ENCODE data around the gene ADRM1. TPM values are rescaled to one million over a fixed set of nuclear protein-coding genes. Genes with fewer than 3 reads are reported as not detected.

Gene ADRM1
- total and polyA plus RNA-seq, 2 experiments from 2014 or later: 206 to 243 TPM

DNA sequence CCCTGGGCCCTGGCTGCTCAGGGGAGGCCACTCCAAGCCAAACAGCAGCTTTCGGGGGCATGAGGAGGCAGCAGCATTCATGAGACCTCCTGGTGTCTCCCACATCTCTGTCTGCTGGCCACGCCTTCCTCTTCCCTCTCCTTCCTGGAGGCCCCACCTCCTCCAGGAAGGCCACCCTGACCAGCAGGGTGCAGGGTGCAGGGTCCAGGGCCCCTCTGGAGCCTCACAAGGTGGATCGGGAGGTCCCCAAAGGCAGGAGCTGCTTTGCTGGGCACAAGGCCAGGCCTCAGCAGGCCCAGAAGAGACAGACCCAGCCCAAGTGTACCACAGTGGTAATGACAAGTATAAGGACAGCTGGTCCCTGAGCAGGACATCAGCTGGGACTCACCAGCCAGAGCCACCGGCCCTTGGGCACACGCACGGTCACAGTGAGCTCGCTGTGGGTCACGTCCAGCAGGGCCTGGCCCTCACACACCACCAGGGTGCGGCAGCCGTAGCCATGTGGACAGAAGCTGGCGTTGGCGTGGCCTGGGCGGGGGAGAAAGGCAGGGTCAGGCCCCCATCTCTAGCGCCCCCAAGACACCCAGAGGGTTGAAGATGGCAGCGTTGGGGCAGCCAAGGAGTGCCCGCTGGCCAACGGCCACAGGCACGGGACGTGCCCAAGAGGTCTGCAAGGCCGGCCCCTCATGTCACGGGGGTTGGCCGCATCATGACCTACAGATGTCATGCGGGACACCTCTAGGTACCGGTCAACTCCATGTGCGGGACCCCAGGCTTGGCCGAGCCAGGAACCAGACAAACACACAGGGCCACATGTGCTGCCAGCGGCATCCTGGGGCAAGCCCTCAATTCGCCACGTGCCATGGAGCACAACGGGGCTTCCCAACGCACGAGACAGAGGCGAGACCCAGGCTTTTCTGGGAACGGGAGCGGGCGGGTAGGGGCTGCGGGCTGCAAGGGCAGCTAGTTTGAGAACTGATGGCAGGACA, 26.9 kb downstream of the ADRM1 start:
- H3K9me3 Mint-ChIP-seq: peaks cover 3% of the 10 kb centered on the region; the same call in 1 of the 3 replicates
- no peak overlapping the region for H3K27ac ChIP-seq (ENCODE audit: low read depth)
- no peak overlapping the region for H3K4me3 Mint-ChIP-seq
- peaks cover 21% of the 10 kb centered on the region for H3K36me3 ChIP-seq (ENCODE audit: insufficient read depth)
- peaks cover 12% of the 10 kb centered on the region for H3K27me3 Mint-ChIP-seq (ENCODE audit: insufficient read depth, low read depth, poor library complexity)
- H2AFZ ChIP-seq: no peak overlapping the region
- H3K9me2 ChIP-seq (ENCODE audit: insufficient read depth): no peaks in the 10 kb centered on the region
- no peaks in the 10 kb centered on the region for H3K4me1 ChIP-seq (ENCODE audit: insufficient read depth)
- no peak overlapping the region for H3K4me3 ChIP-seq
- H3K27me3 ChIP-seq (ENCODE audit: insufficient read depth): no peaks in the 10 kb centered on the region
- no peak overlapping the region for H3K27ac Mint-ChIP-seq
- peaks cover 59% of the 10 kb centered on the region for H3K36me3 Mint-ChIP-seq (ENCODE audit: low read depth)
- no peak overlapping the region for H3K4me2 ChIP-seq
- TF ChIP-seq, protein P1, sequence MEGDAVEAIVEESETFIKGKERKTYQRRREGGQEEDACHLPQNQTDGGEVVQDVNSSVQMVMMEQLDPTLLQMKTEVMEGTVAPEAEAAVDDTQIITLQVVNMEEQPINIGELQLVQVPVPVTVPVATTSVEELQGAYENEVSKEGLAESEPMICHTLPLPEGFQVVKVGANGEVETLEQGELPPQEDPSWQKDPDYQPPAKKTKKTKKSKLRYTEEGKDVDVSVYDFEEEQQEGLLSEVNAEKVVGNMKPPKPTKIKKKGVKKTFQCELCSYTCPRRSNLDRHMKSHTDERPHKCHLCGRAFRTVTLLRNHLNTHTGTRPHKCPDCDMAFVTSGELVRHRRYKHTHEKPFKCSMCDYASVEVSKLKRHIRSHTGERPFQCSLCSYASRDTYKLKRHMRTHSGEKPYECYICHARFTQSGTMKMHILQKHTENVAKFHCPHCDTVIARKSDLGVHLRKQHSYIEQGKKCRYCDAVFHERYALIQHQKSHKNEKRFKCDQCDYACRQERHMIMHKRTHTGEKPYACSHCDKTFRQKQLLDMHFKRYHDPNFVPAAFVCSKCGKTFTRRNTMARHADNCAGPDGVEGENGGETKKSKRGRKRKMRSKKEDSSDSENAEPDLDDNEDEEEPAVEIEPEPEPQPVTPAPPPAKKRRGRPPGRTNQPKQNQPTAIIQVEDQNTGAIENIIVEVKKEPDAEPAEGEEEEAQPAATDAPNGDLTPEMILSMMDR (conservative IDR thresholded peaks at IDR 0.05; ENCODE audit: low read depth in 2 of 2): no peak
- no peak for TF ChIP-seq NANOG (IDR thresholded peaks at IDR 0.05; ENCODE audit: borderline replicate concordance)
- no peak for TF ChIP-seq CREB1 (CRISPR knock-in tag; IDR thresholded peaks at IDR 0.05; ENCODE audit: low read depth)
- TF ChIP-seq EZH2phosphoT487 (IDR thresholded peaks at IDR 0.05; ENCODE audit: unreplicated experiment): no peak
- TF ChIP-seq ETS1 (IDR thresholded peaks at IDR 0.05): no peak
- TF ChIP-seq EZH2 (IDR thresholded peaks at IDR 0.05; ENCODE audit: low read depth, unreplicated experiment): no peak
- TF ChIP-seq, protein P2, sequence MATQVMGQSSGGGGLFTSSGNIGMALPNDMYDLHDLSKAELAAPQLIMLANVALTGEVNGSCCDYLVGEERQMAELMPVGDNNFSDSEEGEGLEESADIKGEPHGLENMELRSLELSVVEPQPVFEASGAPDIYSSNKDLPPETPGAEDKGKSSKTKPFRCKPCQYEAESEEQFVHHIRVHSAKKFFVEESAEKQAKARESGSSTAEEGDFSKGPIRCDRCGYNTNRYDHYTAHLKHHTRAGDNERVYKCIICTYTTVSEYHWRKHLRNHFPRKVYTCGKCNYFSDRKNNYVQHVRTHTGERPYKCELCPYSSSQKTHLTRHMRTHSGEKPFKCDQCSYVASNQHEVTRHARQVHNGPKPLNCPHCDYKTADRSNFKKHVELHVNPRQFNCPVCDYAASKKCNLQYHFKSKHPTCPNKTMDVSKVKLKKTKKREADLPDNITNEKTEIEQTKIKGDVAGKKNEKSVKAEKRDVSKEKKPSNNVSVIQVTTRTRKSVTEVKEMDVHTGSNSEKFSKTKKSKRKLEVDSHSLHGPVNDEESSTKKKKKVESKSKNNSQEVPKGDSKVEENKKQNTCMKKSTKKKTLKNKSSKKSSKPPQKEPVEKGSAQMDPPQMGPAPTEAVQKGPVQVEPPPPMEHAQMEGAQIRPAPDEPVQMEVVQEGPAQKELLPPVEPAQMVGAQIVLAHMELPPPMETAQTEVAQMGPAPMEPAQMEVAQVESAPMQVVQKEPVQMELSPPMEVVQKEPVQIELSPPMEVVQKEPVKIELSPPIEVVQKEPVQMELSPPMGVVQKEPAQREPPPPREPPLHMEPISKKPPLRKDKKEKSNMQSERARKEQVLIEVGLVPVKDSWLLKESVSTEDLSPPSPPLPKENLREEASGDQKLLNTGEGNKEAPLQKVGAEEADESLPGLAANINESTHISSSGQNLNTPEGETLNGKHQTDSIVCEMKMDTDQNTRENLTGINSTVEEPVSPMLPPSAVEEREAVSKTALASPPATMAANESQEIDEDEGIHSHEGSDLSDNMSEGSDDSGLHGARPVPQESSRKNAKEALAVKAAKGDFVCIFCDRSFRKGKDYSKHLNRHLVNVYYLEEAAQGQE (IDR thresholded peaks at IDR 0.05; ENCODE audit: unreplicated experiment): no peak
- TF ChIP-seq, protein P3, sequence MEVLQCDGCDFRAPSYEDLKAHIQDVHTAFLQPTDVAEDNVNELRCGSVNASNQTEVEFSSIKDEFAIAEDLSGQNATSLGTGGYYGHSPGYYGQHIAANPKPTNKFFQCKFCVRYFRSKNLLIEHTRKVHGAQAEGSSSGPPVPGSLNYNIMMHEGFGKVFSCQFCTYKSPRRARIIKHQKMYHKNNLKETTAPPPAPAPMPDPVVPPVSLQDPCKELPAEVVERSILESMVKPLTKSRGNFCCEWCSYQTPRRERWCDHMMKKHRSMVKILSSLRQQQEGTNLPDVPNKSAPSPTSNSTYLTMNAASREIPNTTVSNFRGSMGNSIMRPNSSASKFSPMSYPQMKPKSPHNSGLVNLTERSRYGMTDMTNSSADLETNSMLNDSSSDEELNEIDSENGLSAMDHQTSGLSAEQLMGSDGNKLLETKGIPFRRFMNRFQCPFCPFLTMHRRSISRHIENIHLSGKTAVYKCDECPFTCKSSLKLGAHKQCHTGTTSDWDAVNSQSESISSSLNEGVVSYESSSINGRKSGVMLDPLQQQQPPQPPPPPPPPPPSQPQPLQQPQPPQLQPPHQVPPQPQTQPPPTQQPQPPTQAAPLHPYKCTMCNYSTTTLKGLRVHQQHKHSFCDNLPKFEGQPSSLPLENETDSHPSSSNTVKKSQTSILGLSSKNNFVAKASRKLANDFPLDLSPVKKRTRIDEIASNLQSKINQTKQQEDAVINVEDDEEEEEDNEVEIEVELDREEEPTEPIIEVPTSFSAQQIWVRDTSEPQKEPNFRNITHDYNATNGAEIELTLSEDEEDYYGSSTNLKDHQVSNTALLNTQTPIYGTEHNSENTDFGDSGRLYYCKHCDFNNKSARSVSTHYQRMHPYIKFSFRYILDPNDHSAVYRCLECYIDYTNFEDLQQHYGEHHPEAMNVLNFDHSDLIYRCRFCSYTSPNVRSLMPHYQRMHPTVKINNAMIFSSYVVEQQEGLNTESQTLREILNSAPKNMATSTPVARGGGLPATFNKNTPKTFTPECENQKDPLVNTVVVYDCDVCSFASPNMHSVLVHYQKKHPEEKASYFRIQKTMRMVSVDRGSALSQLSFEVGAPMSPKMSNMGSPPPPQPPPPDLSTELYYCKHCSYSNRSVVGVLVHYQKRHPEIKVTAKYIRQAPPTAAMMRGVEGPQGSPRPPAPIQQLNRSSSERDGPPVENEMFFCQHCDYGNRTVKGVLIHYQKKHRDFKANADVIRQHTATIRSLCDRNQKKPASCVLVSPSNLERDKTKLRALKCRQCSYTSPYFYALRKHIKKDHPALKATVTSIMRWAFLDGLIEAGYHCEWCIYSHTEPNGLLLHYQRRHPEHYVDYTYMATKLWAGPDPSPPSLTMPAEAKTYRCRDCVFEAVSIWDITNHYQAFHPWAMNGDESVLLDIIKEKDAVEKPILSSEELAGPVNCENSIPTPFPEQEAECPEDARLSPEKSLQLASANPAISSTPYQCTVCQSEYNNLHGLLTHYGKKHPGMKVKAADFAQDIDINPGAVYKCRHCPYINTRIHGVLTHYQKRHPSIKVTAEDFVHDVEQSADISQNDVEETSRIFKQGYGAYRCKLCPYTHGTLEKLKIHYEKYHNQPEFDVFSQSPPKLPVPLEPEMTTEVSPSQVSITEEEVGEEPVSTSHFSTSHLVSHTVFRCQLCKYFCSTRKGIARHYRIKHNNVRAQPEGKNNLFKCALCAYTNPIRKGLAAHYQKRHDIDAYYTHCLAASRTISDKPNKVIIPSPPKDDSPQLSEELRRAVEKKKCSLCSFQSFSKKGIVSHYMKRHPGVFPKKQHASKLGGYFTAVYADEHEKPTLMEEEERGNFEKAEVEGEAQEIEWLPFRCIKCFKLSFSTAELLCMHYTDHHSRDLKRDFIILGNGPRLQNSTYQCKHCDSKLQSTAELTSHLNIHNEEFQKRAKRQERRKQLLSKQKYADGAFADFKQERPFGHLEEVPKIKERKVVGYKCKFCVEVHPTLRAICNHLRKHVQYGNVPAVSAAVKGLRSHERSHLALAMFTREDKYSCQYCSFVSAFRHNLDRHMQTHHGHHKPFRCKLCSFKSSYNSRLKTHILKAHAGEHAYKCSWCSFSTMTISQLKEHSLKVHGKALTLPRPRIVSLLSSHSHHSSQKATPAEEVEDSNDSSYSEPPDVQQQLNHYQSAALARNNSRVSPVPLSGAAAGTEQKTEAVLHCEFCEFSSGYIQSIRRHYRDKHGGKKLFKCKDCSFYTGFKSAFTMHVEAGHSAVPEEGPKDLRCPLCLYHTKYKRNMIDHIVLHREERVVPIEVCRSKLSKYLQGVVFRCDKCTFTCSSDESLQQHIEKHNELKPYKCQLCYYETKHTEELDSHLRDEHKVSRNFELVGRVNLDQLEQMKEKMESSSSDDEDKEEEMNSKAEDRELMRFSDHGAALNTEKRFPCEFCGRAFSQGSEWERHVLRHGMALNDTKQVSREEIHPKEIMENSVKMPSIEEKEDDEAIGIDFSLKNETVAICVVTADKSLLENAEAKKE (CRISPR knock-in tag; IDR thresholded peaks at IDR 0.05): no peak
- H3K79me2 ChIP-seq (replicated peaks; ENCODE audit: insufficient read depth): no peaks in the 10 kb centered on the region
- no peaks in the 10 kb centered on the region for H4K20me1 ChIP-seq (replicated peaks; ENCODE audit: insufficient read depth)
- no peaks in the 10 kb centered on the region; the same call in 2 of the 3 replicates for H3K4me1 Mint-ChIP-seq
- no peaks in the 10 kb centered on the region; the same call in 1 of the 2 replicates for H3F3A ChIP-seq (replicated peaks; ENCODE audit: low read depth)
- DNase-seq (ENCODE audit: low spot score) (no peak), ATAC-seq (no peak)

Data from GM23338 (cell line).